Esophagus muscularis mucosa (tissue), 4 donors: Measurements from ENCODE around the gene FBN1.

Source experiments
- EP300 ChIP-seq: sonication (generic); formaldehyde crosslinking; IDR thresholded peaks from one replicate; pipeline ENCODE4 v1.6.1; 2017; ENCODE audit warnings: antibody characterized with exemption
- POLR2A ChIP-seq: fragments of 450-650 bp; IDR thresholded peaks from one replicate; pipeline ENCODE4 v1.6.1; 2017; ENCODE audit warnings: antibody characterized with exemption, moderate library complexity, mild to moderate bottlenecking, low read depth
- TF ChIP-seq, protein P1 (sequence below), 3 experiments: fragments of 200-600 bp in 2 of 3; fragments of 450-650 bp in 1 of 3; sonication (generic) in 2 of 3; IDR thresholded peaks; one replicate each; pipeline ENCODE4 v1.5.1; 2017 to 2019; ENCODE audit warnings: antibody characterized with exemption in 3 of 3, mild to moderate bottlenecking in 2 of 3, moderate library complexity in 1 of 3

DNA sequence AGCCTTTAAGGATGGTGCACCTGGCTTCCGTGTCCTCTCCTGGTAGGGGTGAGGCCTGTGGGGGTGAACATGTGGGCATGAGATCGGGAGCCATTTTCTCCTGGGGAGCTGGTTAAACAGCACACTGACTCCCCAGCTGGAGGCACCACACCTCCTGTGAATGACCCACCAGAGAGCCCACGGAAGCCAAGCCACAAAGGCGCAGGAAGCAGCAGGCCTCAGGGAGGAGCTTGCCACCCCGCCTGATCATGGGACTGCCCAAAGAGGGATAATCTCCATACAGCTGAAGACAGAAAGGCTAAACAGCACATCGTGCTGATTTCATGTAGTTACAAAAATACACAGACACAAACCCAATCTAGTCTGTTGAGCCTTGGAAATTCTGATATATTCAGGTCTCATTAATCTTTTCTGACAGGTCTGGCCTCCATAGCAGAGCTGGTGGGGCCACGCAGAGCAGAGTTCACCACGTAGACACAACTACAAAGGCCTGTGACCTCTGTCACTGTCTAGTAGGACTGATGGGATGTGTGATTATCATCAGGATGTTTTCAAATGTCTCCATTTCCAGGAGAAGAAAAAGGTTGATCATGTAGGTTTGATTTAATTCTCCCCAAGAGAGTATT lies 239.1 kb downstream of the FBN1 start:
- TF ChIP-seq, protein P1, sequence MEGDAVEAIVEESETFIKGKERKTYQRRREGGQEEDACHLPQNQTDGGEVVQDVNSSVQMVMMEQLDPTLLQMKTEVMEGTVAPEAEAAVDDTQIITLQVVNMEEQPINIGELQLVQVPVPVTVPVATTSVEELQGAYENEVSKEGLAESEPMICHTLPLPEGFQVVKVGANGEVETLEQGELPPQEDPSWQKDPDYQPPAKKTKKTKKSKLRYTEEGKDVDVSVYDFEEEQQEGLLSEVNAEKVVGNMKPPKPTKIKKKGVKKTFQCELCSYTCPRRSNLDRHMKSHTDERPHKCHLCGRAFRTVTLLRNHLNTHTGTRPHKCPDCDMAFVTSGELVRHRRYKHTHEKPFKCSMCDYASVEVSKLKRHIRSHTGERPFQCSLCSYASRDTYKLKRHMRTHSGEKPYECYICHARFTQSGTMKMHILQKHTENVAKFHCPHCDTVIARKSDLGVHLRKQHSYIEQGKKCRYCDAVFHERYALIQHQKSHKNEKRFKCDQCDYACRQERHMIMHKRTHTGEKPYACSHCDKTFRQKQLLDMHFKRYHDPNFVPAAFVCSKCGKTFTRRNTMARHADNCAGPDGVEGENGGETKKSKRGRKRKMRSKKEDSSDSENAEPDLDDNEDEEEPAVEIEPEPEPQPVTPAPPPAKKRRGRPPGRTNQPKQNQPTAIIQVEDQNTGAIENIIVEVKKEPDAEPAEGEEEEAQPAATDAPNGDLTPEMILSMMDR (IDR thresholded peaks at IDR 0.05): no peak
- TF ChIP-seq EP300 (no peak), POLR2A (no peak)
